Activated B cell treated with CpG ODN at 0.5 μM for 24 hours (primary cell): ENCODE results near the gene CD14. TPM values are rescaled to one million over a fixed set of nuclear protein-coding genes. Genes with fewer than 3 reads are reported as not detected.

Experiments used
- ATAC-seq: fragments of 200-7000 bp; cut with Tn5 transposase; one replicate; pipeline ENCODE4 v1.10.0; 2021; ENCODE audit warnings: low read depth, mild to moderate bottlenecking, moderate library complexity
- CTCF ChIA-PET: fragments of 350-600 bp; sonication (Branson Sonifier 250); formaldehyde crosslinking; loops from one replicate; lab custom pipeline; 2021; ENCODE audit warnings: antibody characterized with exemption; lab: Charles Lee
- POLR2A ChIA-PET: fragments of 350-600 bp; sonication (Branson Sonifier 250); formaldehyde crosslinking; loops from one replicate; lab custom pipeline; 2021; ENCODE audit warnings: antibody characterized with exemption; lab: Charles Lee
- DNase-seq: peaks from one replicate; pipeline ENCODE4 v3.0.0; 2022
- H3K27ac Mint-ChIP-seq: one replicate; pipeline ENCODE4 v1.8.0; 2020; ENCODE audit warnings: mixed read lengths
- H3K27me3 Mint-ChIP-seq: one replicate; pipeline ENCODE4 v1.8.0; 2021; ENCODE audit warnings: mixed read lengths
- H3K36me3 Mint-ChIP-seq: one replicate; pipeline ENCODE4 v1.8.0; 2021; ENCODE audit warnings: low read depth, mixed read lengths
- H3K4me1 Mint-ChIP-seq: one replicate; pipeline ENCODE4 v1.8.0; 2021; ENCODE audit warnings: mixed read lengths
- H3K4me3 Mint-ChIP-seq: one replicate; pipeline ENCODE4 v1.8.0; 2020; ENCODE audit warnings: mild to moderate bottlenecking, mixed read lengths
- H3K9me3 Mint-ChIP-seq: one replicate; pipeline ENCODE4 v1.8.0; 2020; ENCODE audit warnings: mixed read lengths
- intact Hi-C: fragments of 100-400 bp; cut with micrococcal nuclease; formaldehyde crosslinking; loops from one replicate; pipeline ENCODE4 v1.15.1; 2024
- total RNA-seq: library from RNA; stranded (reverse); gene quantifications from 2 replicates; pipeline ENCODE4 v1.2.3, GENCODE V29; 2022
- TF ChIP-seq, protein P1 (sequence below): fragments of 200-600 bp; IDR thresholded peaks from one replicate; pipeline ENCODE4 v1.8.0; 2022; ENCODE audit warnings: antibody characterized with exemption, mild to moderate bottlenecking

CD14 gene
- total RNA-seq = 0.54 and 1.2 TPM in 2 replicates

DNA sequence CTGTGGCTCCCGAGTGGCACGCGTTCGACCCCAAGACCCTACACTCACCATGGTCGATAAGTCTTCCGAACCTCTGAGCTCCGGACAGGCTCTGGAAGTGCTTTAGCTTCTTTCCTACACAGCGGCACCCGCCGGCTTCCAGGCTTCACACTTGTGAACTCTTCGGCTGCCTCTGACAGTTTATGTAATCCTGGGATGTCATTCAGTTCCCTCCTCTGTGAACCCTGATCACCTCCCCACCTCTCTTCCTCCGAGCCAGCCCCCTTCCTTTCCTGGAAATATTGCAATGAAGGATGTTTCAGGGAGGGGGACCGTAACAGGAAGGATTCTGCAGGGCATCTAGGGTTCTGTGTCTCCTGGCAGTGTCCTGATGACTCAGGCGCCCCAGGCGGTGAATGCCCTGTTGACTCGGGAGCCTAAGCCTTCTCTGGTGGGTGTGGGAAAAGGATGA is at the start of gene CD14:
TSS of gene CD14 (minus strand) at position 155 of the 451 bp plus-strand sequence. CDS start at position 51, 104 bp downstream.
- H3K4me3 Mint-ChIP-seq = peak within 1 kb of the TSS; percentile 87

DNA sequence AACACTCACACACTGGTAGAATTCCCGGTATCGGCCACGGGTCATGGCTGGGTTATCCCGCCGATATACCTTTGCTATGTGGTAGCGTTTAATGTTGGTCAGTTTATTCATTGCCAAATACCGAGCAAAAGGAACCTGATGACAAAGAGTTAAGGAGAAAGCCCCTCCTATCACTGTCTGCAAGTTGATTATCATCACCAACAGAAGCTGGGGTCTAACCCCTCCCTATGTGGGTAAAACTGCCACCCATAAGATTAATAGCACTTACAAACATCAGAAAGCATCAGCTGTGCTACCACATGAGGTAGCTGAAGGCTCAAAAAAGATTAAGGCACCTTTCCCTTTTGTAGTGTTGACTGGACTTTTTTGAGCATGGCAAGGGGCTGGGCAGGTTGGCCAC is 46.0 kb upstream of the CD14 start:
- DNase-seq = no peak
- no peaks in the 10 kb centered on the region for H3K27me3 Mint-ChIP-seq
- intact Hi-C loops = no loop called here
- H3K36me3 Mint-ChIP-seq = peaks cover 83% of the 10 kb centered on the region
- H3K4me3 Mint-ChIP-seq = no peak overlapping the region
- ATAC-seq = no peak
- ChIA-PET CTCF (no interaction called here), POLR2A (interaction anchor here (0.6 kb wide), 1 partner anchor 1102 kb away, joined by 8 read pairs; no protein-coding TSS in a partner anchor)
- no peaks in the 10 kb centered on the region for H3K4me1 Mint-ChIP-seq
- no peaks in the 10 kb centered on the region for H3K9me3 Mint-ChIP-seq
- no peak overlapping the region for H3K27ac Mint-ChIP-seq
- TF ChIP-seq, protein P1, sequence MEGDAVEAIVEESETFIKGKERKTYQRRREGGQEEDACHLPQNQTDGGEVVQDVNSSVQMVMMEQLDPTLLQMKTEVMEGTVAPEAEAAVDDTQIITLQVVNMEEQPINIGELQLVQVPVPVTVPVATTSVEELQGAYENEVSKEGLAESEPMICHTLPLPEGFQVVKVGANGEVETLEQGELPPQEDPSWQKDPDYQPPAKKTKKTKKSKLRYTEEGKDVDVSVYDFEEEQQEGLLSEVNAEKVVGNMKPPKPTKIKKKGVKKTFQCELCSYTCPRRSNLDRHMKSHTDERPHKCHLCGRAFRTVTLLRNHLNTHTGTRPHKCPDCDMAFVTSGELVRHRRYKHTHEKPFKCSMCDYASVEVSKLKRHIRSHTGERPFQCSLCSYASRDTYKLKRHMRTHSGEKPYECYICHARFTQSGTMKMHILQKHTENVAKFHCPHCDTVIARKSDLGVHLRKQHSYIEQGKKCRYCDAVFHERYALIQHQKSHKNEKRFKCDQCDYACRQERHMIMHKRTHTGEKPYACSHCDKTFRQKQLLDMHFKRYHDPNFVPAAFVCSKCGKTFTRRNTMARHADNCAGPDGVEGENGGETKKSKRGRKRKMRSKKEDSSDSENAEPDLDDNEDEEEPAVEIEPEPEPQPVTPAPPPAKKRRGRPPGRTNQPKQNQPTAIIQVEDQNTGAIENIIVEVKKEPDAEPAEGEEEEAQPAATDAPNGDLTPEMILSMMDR = no peak

More for the DNA sequence above, at the start of gene CD14:
- no peaks in the 10 kb centered on the region for H3K9me3 Mint-ChIP-seq
- no peak within 1 kb of the TSS for H3K27ac Mint-ChIP-seq
- intact Hi-C loops = loop anchor here (2.0 kb wide), 1 partner anchor 14 kb away; the partner anchor contains the start of genes IK and NDUFA2
- TF ChIP-seq, protein P1 = no peak
- ChIA-PET POLR2A (interaction anchor here (1.1 to 1.4 kb wide), 2 partner anchors 58 to 231 kb away, joined by 3 to 7 read pairs; partner anchors contain the start of genes ANKHD1, HARS1 and HARS2), CTCF (interaction anchor here (0.6 kb wide), 1 partner anchor 229 kb away, joined by 3 read pairs; no protein-coding TSS in a partner anchor)
- H3K4me1 Mint-ChIP-seq = peaks cover 33% of the 10 kb centered on the region
- no peaks in the 10 kb centered on the region for H3K36me3 Mint-ChIP-seq
- ATAC-seq = no peak
- H3K27me3 Mint-ChIP-seq = peaks cover 14% of the 10 kb centered on the region
- DNase-seq = no peak

DNA sequence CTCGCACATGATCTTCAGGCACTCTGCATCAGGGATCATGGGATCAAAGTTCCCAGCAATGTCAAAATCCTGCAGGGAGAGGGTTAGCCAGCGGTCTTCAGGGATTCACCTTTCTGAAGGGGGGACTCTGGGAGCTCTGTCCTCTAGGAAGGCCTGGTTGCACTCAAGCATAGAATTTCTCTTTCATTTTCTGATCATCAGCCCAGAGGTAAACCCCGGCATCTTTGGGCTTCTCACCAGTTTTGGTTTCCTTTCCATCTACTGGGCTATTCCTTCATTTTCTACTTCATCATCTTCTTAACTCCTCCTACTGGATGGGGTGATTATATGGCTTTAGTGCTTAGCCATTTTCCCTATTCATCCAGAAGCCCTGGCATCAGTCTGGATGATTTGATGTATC is 45.0 kb upstream of the CD14 start:
- DNase-seq (no peak), ATAC-seq (no peak)
- ChIA-PET POLR2A (no interaction called here), CTCF (interaction anchor here (0.6 kb wide), 1 partner anchor 85 kb away, joined by 3 read pairs; no protein-coding TSS in a partner anchor)
- Mint-ChIP-seq H3K36me3 (peaks cover 83% of the 10 kb centered on the region), H3K4me3 (no peak overlapping the region), H3K4me1 (no peaks in the 10 kb centered on the region), H3K9me3 (no peaks in the 10 kb centered on the region), H3K27ac (no peak overlapping the region), H3K27me3 (no peaks in the 10 kb centered on the region)
- TF ChIP-seq, protein P1 = no peak
- intact Hi-C loops = no loop called here

DNA sequence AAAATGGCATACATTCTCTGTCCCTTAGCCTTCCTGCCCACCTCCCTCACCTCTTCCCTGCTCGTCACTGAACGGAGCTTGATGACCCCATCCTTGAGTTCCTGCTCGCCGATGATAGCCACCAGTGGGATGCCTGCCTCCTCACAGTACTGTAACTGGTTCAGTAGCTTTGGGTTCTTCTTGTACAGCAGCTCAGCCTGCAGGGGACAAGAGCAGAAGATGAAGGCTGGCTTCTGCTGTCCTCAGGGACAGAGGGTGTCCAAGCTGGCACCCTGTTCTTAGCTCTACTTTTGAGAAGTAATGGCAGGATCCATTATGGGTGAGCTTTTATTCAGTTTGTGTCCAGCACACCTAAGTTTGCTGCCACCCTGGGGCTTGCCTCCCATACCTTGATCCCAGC is 41.7 kb upstream of the CD14 start:
- no peak overlapping the region for H3K4me3 Mint-ChIP-seq
- H3K4me1 Mint-ChIP-seq = no peaks in the 10 kb centered on the region
- no peak for ATAC-seq
- peaks cover 90% of the 10 kb centered on the region for H3K36me3 Mint-ChIP-seq
- H3K27me3 Mint-ChIP-seq = no peaks in the 10 kb centered on the region
- TF ChIP-seq, protein P1 = no peak
- intact Hi-C loops = no loop called here
- CTCF ChIA-PET = no interaction called here
- no peak for DNase-seq
- POLR2A ChIA-PET = interaction anchor here (1.2 to 1.6 kb wide), 2 partner anchors 17 to 27 kb away, joined by 3 to 4 read pairs; partner anchors contain the start of genes HARS1, HARS2, IK and NDUFA2
- no peaks in the 10 kb centered on the region for H3K9me3 Mint-ChIP-seq
- no peak overlapping the region for H3K27ac Mint-ChIP-seq

DNA sequence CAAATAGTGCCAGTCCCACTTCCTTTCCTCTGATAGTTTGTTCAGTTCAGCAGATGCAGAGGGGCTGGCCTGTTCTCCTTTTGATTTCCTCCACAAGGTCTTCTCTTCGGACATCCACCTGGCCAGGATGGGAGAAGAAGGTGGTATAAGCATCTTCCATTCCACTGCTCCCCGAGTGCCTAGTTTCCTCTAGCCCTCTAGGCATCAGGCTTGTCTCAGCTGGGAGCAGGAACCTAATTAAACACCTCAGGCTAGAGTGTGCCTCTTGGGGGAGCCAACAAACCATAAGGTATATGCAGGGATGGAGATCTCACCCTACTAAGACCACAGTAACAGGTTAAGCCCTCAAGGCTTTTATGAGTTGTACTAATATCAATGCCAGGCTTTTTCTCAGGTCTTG is 41.2 kb upstream of the CD14 start:
- CTCF ChIA-PET = no interaction called here

More for the DNA sequence above, 41.2 kb upstream of the CD14 start:
- peaks cover 90% of the 10 kb centered on the region for H3K36me3 Mint-ChIP-seq
- ATAC-seq (no peak), DNase-seq (no peak)
- no peaks in the 10 kb centered on the region for H3K4me1 Mint-ChIP-seq
- intact Hi-C loops = no loop called here
- H3K27ac Mint-ChIP-seq = no peak overlapping the region
- POLR2A ChIA-PET = interaction anchor here (1.2 to 1.6 kb wide), 2 partner anchors 17 to 27 kb away, joined by 3 to 4 read pairs; partner anchors contain the start of genes HARS1, HARS2, IK and NDUFA2
- no peaks in the 10 kb centered on the region for H3K9me3 Mint-ChIP-seq
- TF ChIP-seq, protein P1 = no peak
- H3K27me3 Mint-ChIP-seq = no peaks in the 10 kb centered on the region
- H3K4me3 Mint-ChIP-seq = no peak overlapping the region
